ENCODE results near the gene HYOU1. TPM values are rescaled to one million over a fixed set of nuclear protein-coding genes. Genes with fewer than 3 reads are reported as not detected.
"Not testable (repeated sequence)": the region's sequence is repeated elsewhere in the genome, so short reads cannot be mapped to it uniquely, and the experiment has no call there.

The HYOU1 gene
- total and polyA plus RNA-seq, 2 donors (not counting 1 experiment from before 2014, with no cell fraction given) = 73.7 to 85.6 TPM

DNA sequence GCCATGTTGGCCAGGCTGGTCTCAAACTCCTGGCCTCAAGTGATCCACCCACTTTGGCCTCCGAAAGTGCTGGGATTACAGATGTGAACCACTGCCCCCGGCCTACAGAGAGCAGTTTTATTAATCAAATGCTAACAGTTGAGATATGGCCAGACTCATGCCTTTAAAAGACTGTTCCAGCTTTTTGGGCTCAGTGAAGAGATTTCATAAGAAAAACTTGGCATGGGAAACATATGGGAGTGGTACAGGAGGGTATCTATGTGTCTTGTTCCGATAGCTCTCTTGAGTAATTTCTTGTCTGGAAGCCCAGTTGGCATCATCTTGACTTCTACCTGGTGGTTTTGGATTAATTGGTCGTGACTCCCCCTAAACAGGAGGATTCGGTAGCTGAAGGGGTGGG lies 18.1 kb downstream of the HYOU1 start:
- no peak for TF ChIP-seq EZH2 (IDR thresholded peaks at IDR 0.05; ENCODE audit: low read length, missing control alignments)
- TF ChIP-seq, protein P1, sequence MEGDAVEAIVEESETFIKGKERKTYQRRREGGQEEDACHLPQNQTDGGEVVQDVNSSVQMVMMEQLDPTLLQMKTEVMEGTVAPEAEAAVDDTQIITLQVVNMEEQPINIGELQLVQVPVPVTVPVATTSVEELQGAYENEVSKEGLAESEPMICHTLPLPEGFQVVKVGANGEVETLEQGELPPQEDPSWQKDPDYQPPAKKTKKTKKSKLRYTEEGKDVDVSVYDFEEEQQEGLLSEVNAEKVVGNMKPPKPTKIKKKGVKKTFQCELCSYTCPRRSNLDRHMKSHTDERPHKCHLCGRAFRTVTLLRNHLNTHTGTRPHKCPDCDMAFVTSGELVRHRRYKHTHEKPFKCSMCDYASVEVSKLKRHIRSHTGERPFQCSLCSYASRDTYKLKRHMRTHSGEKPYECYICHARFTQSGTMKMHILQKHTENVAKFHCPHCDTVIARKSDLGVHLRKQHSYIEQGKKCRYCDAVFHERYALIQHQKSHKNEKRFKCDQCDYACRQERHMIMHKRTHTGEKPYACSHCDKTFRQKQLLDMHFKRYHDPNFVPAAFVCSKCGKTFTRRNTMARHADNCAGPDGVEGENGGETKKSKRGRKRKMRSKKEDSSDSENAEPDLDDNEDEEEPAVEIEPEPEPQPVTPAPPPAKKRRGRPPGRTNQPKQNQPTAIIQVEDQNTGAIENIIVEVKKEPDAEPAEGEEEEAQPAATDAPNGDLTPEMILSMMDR (conservative IDR thresholded peaks at IDR 0.05 in 1 of 2, IDR thresholded peaks at IDR 0.05 in 1 of 2; ENCODE audit: low read depth in 1 of 2, low read length in 2 of 2) = no peak
- H3K27me3 ChIP-seq (ENCODE audit: control insufficient read depth, insufficient read depth, low read length) = no peaks in the 10 kb centered on the region
- H3K36me3 ChIP-seq (ENCODE audit: control insufficient read depth, insufficient read depth, low read length) = peaks cover 2% of the 10 kb centered on the region
- H3K79me2 ChIP-seq (ENCODE audit: control insufficient read depth, insufficient read depth, low read length) = no peaks in the 10 kb centered on the region
- no peak overlapping the region for H3K4me3 ChIP-seq (replicated peaks in 1 of 4; ENCODE audit: control extremely low read depth in 1 of 4, insufficient read depth in 1 of 4, low read depth in 3 of 4, low read length in 4 of 4)
- no peak overlapping the region for H3K27ac ChIP-seq (ENCODE audit: insufficient read depth, low read length)
- H3K9me3 ChIP-seq (ENCODE audit: control insufficient read depth, insufficient read depth, low read depth, low read length) = no peaks in the 10 kb centered on the region
- no peak overlapping the region for H3K4me2 ChIP-seq (ENCODE audit: extremely low read depth, insufficient read depth, low read length)
- no peak for DNase-seq (ENCODE audit: low read depth in 2 of 2)
- no peak overlapping the region for H2AFZ ChIP-seq (ENCODE audit: low read length)
- no peak overlapping the region for H3K9ac ChIP-seq (ENCODE audit: insufficient read depth, low read length)
- no peaks in the 10 kb centered on the region for H3K4me1 ChIP-seq (ENCODE audit: control insufficient read depth, extremely low read depth, insufficient read depth, low read length)
- no peaks in the 10 kb centered on the region for H4K20me1 ChIP-seq (ENCODE audit: control insufficient read depth, extremely low read depth, insufficient read depth, low read length)

DNA sequence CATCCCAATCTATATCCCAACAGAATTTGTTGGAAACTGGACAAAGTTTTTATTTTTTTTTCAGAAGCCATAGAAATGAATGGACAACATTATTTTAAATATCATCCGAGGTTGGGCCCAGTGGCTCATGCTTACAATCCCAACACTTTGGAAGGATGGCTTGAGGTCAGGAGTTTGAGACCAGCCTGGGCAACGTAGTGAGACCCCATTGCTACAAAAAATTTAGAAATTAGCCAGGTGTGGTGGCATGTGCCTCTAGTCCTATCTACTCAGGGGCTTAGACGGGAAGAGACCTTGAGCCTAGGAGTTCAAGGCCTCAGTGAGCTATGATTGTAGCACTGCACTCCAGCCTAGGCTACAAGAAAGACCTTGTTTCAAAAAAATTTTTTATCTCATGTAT lies 22.2 kb downstream of the HYOU1 start:
- no peaks in the 10 kb centered on the region for H3K79me2 ChIP-seq (ENCODE audit: control insufficient read depth, insufficient read depth, low read length)

DNA sequence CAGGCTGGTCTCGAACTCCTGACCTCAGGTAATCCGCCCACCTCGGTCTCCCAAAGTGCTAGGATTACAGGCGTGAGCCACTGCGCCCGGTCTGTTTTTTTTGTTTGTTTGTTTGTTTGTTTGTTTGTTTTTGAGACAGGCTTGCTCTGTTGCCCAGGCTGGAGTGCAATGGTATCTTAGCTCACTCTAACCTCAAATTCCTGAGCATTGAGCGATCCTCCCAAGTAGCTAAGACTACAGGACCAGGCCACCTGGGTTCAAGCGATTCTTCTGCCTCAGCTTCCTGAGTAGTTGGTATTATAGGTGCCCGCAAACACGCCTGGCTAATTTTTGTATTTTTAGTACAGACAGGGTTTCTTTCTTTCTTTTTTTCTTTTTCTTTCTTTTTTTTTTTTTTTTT lies 23.6 kb downstream of the HYOU1 start:
- H3K4me3 ChIP-seq (replicated peaks in 1 of 4; ENCODE audit: control extremely low read depth in 1 of 4, insufficient read depth in 1 of 4, low read depth in 3 of 4, low read length in 4 of 4); H2AFZ ChIP-seq (ENCODE audit: low read length); H3K27ac ChIP-seq (ENCODE audit: insufficient read depth, low read length); H3K27me3 ChIP-seq (ENCODE audit: control insufficient read depth, insufficient read depth, low read length); H3K9me3 ChIP-seq (ENCODE audit: control insufficient read depth, insufficient read depth, low read depth, low read length); H3K36me3 ChIP-seq (ENCODE audit: control insufficient read depth, insufficient read depth, low read length); H3K9ac ChIP-seq (ENCODE audit: insufficient read depth, low read length); H3K4me2 ChIP-seq (ENCODE audit: extremely low read depth, insufficient read depth, low read length); H3K4me1 ChIP-seq (ENCODE audit: control insufficient read depth, extremely low read depth, insufficient read depth, low read length); H3K79me2 ChIP-seq (ENCODE audit: control insufficient read depth, insufficient read depth, low read length); H4K20me1 ChIP-seq (ENCODE audit: control insufficient read depth, extremely low read depth, insufficient read depth, low read length): not testable (repeated sequence)
- DNase-seq (ENCODE audit: low read depth in 2 of 2) = peak in 1 of 2 donors; percentile 23

More for the DNA sequence above, 22.2 kb downstream of the HYOU1 start:
- Histone ChIP-seq H3K27me3 (ENCODE audit: control insufficient read depth, insufficient read depth, low read length) (no peaks in the 10 kb centered on the region), H3K27ac (ENCODE audit: insufficient read depth, low read length) (no peak overlapping the region), H3K9me3 (ENCODE audit: control insufficient read depth, insufficient read depth, low read depth, low read length) (no peaks in the 10 kb centered on the region), H2AFZ (ENCODE audit: low read length) (no peak overlapping the region), H3K4me2 (ENCODE audit: extremely low read depth, insufficient read depth, low read length) (no peak overlapping the region), H3K4me3 (replicated peaks in 1 of 4; ENCODE audit: control extremely low read depth in 1 of 4, insufficient read depth in 1 of 4, low read depth in 3 of 4, low read length in 4 of 4) (no peak overlapping the region), H3K9ac (ENCODE audit: insufficient read depth, low read length) (no peak overlapping the region), H4K20me1 (ENCODE audit: control insufficient read depth, extremely low read depth, insufficient read depth, low read length) (no peaks in the 10 kb centered on the region), H3K36me3 (ENCODE audit: control insufficient read depth, insufficient read depth, low read length) (no peaks in the 10 kb centered on the region), H3K4me1 (ENCODE audit: control insufficient read depth, extremely low read depth, insufficient read depth, low read length) (no peaks in the 10 kb centered on the region)
- no peak for TF ChIP-seq EZH2 (IDR thresholded peaks at IDR 0.05; ENCODE audit: low read length, missing control alignments)
- TF ChIP-seq, protein P1 (conservative IDR thresholded peaks at IDR 0.05 in 1 of 2, IDR thresholded peaks at IDR 0.05 in 1 of 2; ENCODE audit: low read depth in 1 of 2, low read length in 2 of 2) = no peak
- no peak for DNase-seq (ENCODE audit: low read depth in 2 of 2)
